ENCODE data around the gene TBL1XR1.

Gene TBL1XR1

DNA sequence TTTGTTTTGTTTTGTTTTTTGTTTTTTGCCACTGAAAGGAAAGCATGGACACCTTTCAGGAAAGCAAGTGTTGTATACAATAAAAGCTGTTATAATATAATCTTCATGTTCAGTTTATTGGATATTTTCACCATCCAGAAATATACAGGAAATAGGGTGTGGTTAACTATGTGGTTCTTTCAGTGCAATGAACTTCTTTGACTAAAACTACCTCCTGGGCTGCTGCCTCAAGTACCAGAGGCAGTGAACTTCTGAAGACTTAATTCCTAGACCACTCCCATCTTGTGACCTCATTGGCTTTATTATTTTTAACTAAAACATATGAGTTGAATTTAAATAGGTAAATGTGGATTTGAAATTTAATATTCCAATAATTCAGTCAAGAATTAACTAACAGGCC is 27.1 kb upstream of the TBL1XR1 start:
- Histone ChIP-seq H3K79me1 (ENCODE audit: low read length) (no peaks in the 10 kb centered on the region), H3K18ac (ENCODE audit: low read length) (no peak overlapping the region), H2BK120ac (ENCODE audit: low read depth, low read length) (no peak overlapping the region)

DNA sequence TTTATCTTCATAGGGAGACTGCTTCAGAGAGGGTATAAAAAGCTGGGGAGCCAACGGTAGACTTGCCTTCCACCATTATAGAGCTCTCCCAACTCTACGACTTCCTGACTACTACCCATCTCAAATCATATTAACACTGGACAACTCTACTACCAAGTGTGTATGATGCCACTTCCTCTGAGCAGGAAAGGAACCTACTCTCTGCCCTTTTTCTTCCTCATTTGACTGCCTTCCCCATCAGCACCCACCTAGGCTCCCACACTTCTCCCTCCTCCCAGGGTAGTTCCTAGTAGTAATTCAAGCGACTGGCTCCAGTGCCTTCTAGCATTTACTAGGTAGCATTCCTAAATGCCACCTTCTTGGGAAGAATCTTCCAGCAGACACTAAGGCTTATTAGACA is 24.5 kb upstream of the TBL1XR1 start:
- Histone ChIP-seq H3K79me2 (ENCODE audit: control insufficient read depth, insufficient read depth, low read length) (no peaks in the 10 kb centered on the region), H3K4ac (ENCODE audit: low read depth, low read length) (no peak overlapping the region), H3K9ac (ENCODE audit: low read length) (no peak overlapping the region), H2BK15ac (replicated peaks; ENCODE audit: low read depth) (no peak overlapping the region), H3K56ac (ENCODE audit: low read length) (no peak overlapping the region), H3K23ac (ENCODE audit: low read length) (no peak overlapping the region), H3K4me2 (ENCODE audit: low read length) (no peak overlapping the region), H3K36me3 (ENCODE audit: control insufficient read depth, insufficient read depth, low read length) (no peaks in the 10 kb centered on the region), H4K5ac (ENCODE audit: low read length) (no peak overlapping the region), H4K8ac (ENCODE audit: low read depth, low read length) (no peak overlapping the region), H2BK5ac (ENCODE audit: low read length) (no peak overlapping the region), H2AK5ac (ENCODE audit: low read length) (no peak overlapping the region), H3K79me1 (ENCODE audit: low read length) (no peaks in the 10 kb centered on the region), H3K27ac (ENCODE audit: low read depth, low read length) (no peak overlapping the region), H3K4me1 (ENCODE audit: control insufficient read depth, low read depth, low read length) (no peaks in the 10 kb centered on the region), H3K18ac (ENCODE audit: low read length) (no peak overlapping the region), H3K4me3 (ENCODE audit: low read length) (no peak overlapping the region), H3K27me3 (ENCODE audit: insufficient read depth, low read length, poor library complexity) (no peaks in the 10 kb centered on the region), H2BK120ac (ENCODE audit: low read depth, low read length) (no peak overlapping the region)
- no peak for DNase-seq
- WGBS (ENCODE audit: extremely low coverage, insufficient coverage, low lambda C conversion rate): no CpG with 5 or more reads among the region's 3 CpGs

More for the DNA sequence above, 27.1 kb upstream of the TBL1XR1 start:
- H3K56ac ChIP-seq (ENCODE audit: low read length): no peak overlapping the region
- H3K4me3 ChIP-seq (ENCODE audit: low read length): no peak overlapping the region
- no peak overlapping the region for H3K9ac ChIP-seq (ENCODE audit: low read length)
- no peaks in the 10 kb centered on the region for H3K79me2 ChIP-seq (ENCODE audit: control insufficient read depth, insufficient read depth, low read length)
- no peak for DNase-seq
- no peak overlapping the region for H3K4ac ChIP-seq (ENCODE audit: low read depth, low read length)
- no peak overlapping the region for H2AK5ac ChIP-seq (ENCODE audit: low read length)
- H3K36me3 ChIP-seq (ENCODE audit: control insufficient read depth, insufficient read depth, low read length): no peaks in the 10 kb centered on the region
- H3K4me1 ChIP-seq (ENCODE audit: control insufficient read depth, low read depth, low read length): no peaks in the 10 kb centered on the region
- H4K8ac ChIP-seq (ENCODE audit: low read depth, low read length): no peak overlapping the region
- no peak overlapping the region for H2BK15ac ChIP-seq (replicated peaks; ENCODE audit: low read depth)
- H3K4me2 ChIP-seq (ENCODE audit: low read length): no peak overlapping the region
- H4K5ac ChIP-seq (ENCODE audit: low read length): no peak overlapping the region
- H3K27ac ChIP-seq (ENCODE audit: low read depth, low read length): no peak overlapping the region
- no peak overlapping the region for H2BK5ac ChIP-seq (ENCODE audit: low read length)
- no peak overlapping the region for H3K23ac ChIP-seq (ENCODE audit: low read length)
- H3K27me3 ChIP-seq (ENCODE audit: insufficient read depth, low read length, poor library complexity): no peaks in the 10 kb centered on the region

- Histone ChIP-seq H2BK5ac (ENCODE audit: low read length) (no peak overlapping the region), H3K18ac (ENCODE audit: low read length) (no peak overlapping the region), H3K27ac (ENCODE audit: low read depth, low read length) (no peak overlapping the region), H3K4me1 (ENCODE audit: control insufficient read depth, low read depth, low read length) (no peaks in the 10 kb centered on the region), H3K4ac (ENCODE audit: low read depth, low read length) (no peak overlapping the region), H3K9ac (ENCODE audit: low read length) (no peak overlapping the region), H3K4me2 (ENCODE audit: low read length) (no peak overlapping the region), H2AK5ac (ENCODE audit: low read length) (no peak overlapping the region), H3K79me1 (ENCODE audit: low read length) (no peaks in the 10 kb centered on the region), H2BK15ac (replicated peaks; ENCODE audit: low read depth) (no peak overlapping the region), H3K4me3 (ENCODE audit: low read length) (no peak overlapping the region), H3K27me3 (ENCODE audit: insufficient read depth, low read length, poor library complexity) (no peaks in the 10 kb centered on the region), H2BK120ac (ENCODE audit: low read depth, low read length) (no peak overlapping the region), H4K8ac (ENCODE audit: low read depth, low read length) (no peak overlapping the region), H3K36me3 (ENCODE audit: control insufficient read depth, insufficient read depth, low read length) (no peaks in the 10 kb centered on the region), H4K5ac (ENCODE audit: low read length) (no peak overlapping the region), H3K56ac (ENCODE audit: low read length) (no peak overlapping the region), H3K23ac (ENCODE audit: low read length) (no peak overlapping the region), H3K79me2 (ENCODE audit: control insufficient read depth, insufficient read depth, low read length) (no peaks in the 10 kb centered on the region)
- no peak for DNase-seq
- no CpG with 5 or more reads among the region's 9 CpGs for WGBS (ENCODE audit: extremely low coverage, insufficient coverage, low lambda C conversion rate)
Observed at GRCh38 chr3:177220136-177220974, 23.1 kb upstream of the TBL1XR1 start.

GRCh38 chr3:177213801-177214535 is 16.7 kb upstream of the TBL1XR1 start:
- Histone ChIP-seq H3K79me1 (ENCODE audit: low read length) (no peaks in the 10 kb centered on the region), H3K4ac (ENCODE audit: low read depth, low read length) (no peak overlapping the region), H3K4me1 (ENCODE audit: control insufficient read depth, low read depth, low read length) (peaks cover 3% of the 10 kb centered on the region), H3K27ac (ENCODE audit: low read depth, low read length) (no peak overlapping the region), H3K4me3 (ENCODE audit: low read length) (no peak overlapping the region), H4K8ac (ENCODE audit: low read depth, low read length) (no peak overlapping the region), H3K36me3 (ENCODE audit: control insufficient read depth, insufficient read depth, low read length) (no peaks in the 10 kb centered on the region), H2AK5ac (ENCODE audit: low read length) (no peak overlapping the region), H3K27me3 (ENCODE audit: insufficient read depth, low read length, poor library complexity) (no peaks in the 10 kb centered on the region), H2BK15ac (replicated peaks; ENCODE audit: low read depth) (no peak overlapping the region), H3K9ac (ENCODE audit: low read length) (no peak overlapping the region), H3K79me2 (ENCODE audit: control insufficient read depth, insufficient read depth, low read length) (no peaks in the 10 kb centered on the region), H2BK120ac (ENCODE audit: low read depth, low read length) (no peak overlapping the region), H3K23ac (ENCODE audit: low read length) (no peak overlapping the region), H3K56ac (ENCODE audit: low read length) (peak overlapping the region; percentile 65), H3K4me2 (ENCODE audit: low read length) (no peak overlapping the region), H3K18ac (ENCODE audit: low read length) (no peak overlapping the region), H2BK5ac (ENCODE audit: low read length) (no peak overlapping the region), H4K5ac (ENCODE audit: low read length) (no peak overlapping the region)
- no peak for DNase-seq
- no CpG with 5 or more reads among the region's 7 CpGs for WGBS (ENCODE audit: extremely low coverage, insufficient coverage, low lambda C conversion rate)

- Histone ChIP-seq H3K27me3 (ENCODE audit: insufficient read depth, low read length, poor library complexity) (no peaks in the 10 kb centered on the region), H3K23ac (ENCODE audit: low read length) (no peak overlapping the region), H3K4ac (ENCODE audit: low read depth, low read length) (no peak overlapping the region), H3K9ac (ENCODE audit: low read length) (no peak overlapping the region), H3K4me2 (ENCODE audit: low read length) (no peak overlapping the region), H3K79me1 (ENCODE audit: low read length) (no peaks in the 10 kb centered on the region), H2BK15ac (replicated peaks; ENCODE audit: low read depth) (no peak overlapping the region), H3K4me1 (ENCODE audit: control insufficient read depth, low read depth, low read length) (peaks cover 3% of the 10 kb centered on the region), H3K18ac (ENCODE audit: low read length) (no peak overlapping the region), H2BK5ac (ENCODE audit: low read length) (no peak overlapping the region), H3K4me3 (ENCODE audit: low read length) (no peak overlapping the region), H4K5ac (ENCODE audit: low read length) (no peak overlapping the region), H3K79me2 (ENCODE audit: control insufficient read depth, insufficient read depth, low read length) (no peaks in the 10 kb centered on the region), H2BK120ac (ENCODE audit: low read depth, low read length) (no peak overlapping the region), H3K36me3 (ENCODE audit: control insufficient read depth, insufficient read depth, low read length) (no peaks in the 10 kb centered on the region), H2AK5ac (ENCODE audit: low read length) (no peak overlapping the region), H4K8ac (ENCODE audit: low read depth, low read length) (no peak overlapping the region), H3K56ac (ENCODE audit: low read length) (no peak overlapping the region), H3K27ac (ENCODE audit: low read depth, low read length) (no peak overlapping the region)
- no CpG with 5 or more reads among the region's 8 CpGs for WGBS (ENCODE audit: extremely low coverage, insufficient coverage, low lambda C conversion rate)
- DNase-seq: no peak
Observed at GRCh38 chr3:177212756-177213155, 15.5 kb upstream of the TBL1XR1 start.

Data from mesendoderm (in vitro differentiated cells).